HCT116 (cell line): ENCODE measurements around the gene APOBEC3F. TPM values are rescaled to one million over a fixed set of nuclear protein-coding genes. Genes with fewer than 3 reads are reported as not detected.
A peak's percentile ranks its signal among the peaks of the same experiment; 100 is the strongest.

ENCODE experiments used
- ATAC-seq: fragments of 200-7000 bp; cut with Tn5 transposase; 2 replicates; pipeline ENCODE4 v1.9.1; 2020; ENCODE audit warnings: mild to moderate bottlenecking, moderate library complexity
- BruUV-seq: library from RNA; stranded (reverse); fragments of 400-500 nt; replicated peaks from 2 replicates; lab custom pipeline; 2021; lab: Mats Ljungman, UMichigan
- CTCF ChIA-PET: fragments of 300-600 bp; sonication (Branson Sonifier 250); formaldehyde crosslinking; loops from one replicate; lab custom pipeline; 2021; ENCODE audit warnings: antibody characterized with exemption; lab: Charles Lee
- POLR2A ChIA-PET: fragments of 300-600, 350-600 bp; sonication (Branson Sonifier 250); formaldehyde crosslinking; loops from one replicate; lab custom pipeline; 2021; ENCODE audit warnings: antibody characterized with exemption; lab: Charles Lee
- RAD21 ChIA-PET, 2 experiments: fragments of 300-600 bp; sonication (Branson Sonifier 250); formaldehyde crosslinking; loops; one replicate each; lab custom pipeline; 2023; ENCODE audit warnings: low total read pairs in 2 of 2; ENCODE audit not compliant: uncharacterized antibody in 2 of 2, unreplicated experiment in 2 of 2, low non-redundant PET in 1 of 2; lab: Charles Lee
- DNase-seq: peaks from one replicate; pipeline ENCODE4 v3.0.0-alpha.2; 2010; ENCODE audit warnings: low read depth, low spot score
- H2AFZ ChIP-seq: fragments of 200-600 bp; shearing (Covaris generic), sonication (generic); 2 replicates; pipeline ENCODE4 v1.6.1; 2017; ENCODE audit warnings: low read depth, mixed run types, mixed read lengths, antibody characterized with exemption, low read length; ENCODE audit not compliant: poor library complexity, severe bottlenecking
- H3K27ac ChIP-seq: 2 replicates; pipeline ENCODE4 v1.5.1; 2012; ENCODE audit warnings: low read depth, low read length
- H3K27me3 ChIP-seq: fragments of 200-600 bp; sonication (generic); 2 replicates; pipeline ENCODE4 v1.6.1; 2016; ENCODE audit warnings: mixed run types, low read length, mixed read lengths; ENCODE audit not compliant: insufficient read depth
- H3K36me3 ChIP-seq, 2 experiments: fragments of 200-500 bp in 1 of 2; fragments of 200-600 bp in 1 of 2; sonication (Bioruptor generic) in 1 of 2; sonication (generic) in 1 of 2; 2 replicates each; pipeline versions ENCODE4 v1.5.1 to v1.6.1; 2014 to 2016; ENCODE audit warnings: low read length in 2 of 2, inconsistent platforms in 1 of 2, mixed read lengths in 1 of 2, mixed run types in 1 of 2; ENCODE audit not compliant: insufficient read depth in 2 of 2, control insufficient read depth in 1 of 2
- H3K4me1 ChIP-seq, 2 experiments: fragments of 200-600 bp in 1 of 2; sonication (generic) in 1 of 2; 2 replicates each; pipeline versions ENCODE4 v1.5.1 to v1.6.1; 2012 to 2017; ENCODE audit warnings: low read length in 2 of 2, inconsistent platforms in 1 of 2, mild to moderate bottlenecking in 1 of 2, mixed read lengths in 1 of 2, mixed run types in 1 of 2, moderate library complexity in 1 of 2; ENCODE audit not compliant: insufficient read depth in 2 of 2, control insufficient read depth in 1 of 2
- H3K4me2 ChIP-seq: fragments of 200-600 bp; sonication (generic); 2 replicates; pipeline ENCODE4 v1.6.1; 2017; ENCODE audit warnings: mixed run types, low read length, mixed read lengths
- H3K4me3 ChIP-seq, 2 experiments: fragments of 200-600 bp in 1 of 2; sonication (generic) in 1 of 2; replicated peaks in 1 of 2; 2 replicates each; pipeline ENCODE4 v1.5.1; 2011 to 2016; ENCODE audit warnings: low read length in 2 of 2, control low read depth in 1 of 2, low read depth in 1 of 2, mild to moderate bottlenecking in 1 of 2, mixed read lengths in 1 of 2, mixed run types in 1 of 2
- H3K79me2 ChIP-seq: fragments of 200-600 bp; sonication (generic); 2 replicates; pipeline ENCODE4 v1.6.1; 2017; ENCODE audit warnings: mild to moderate bottlenecking, mixed run types, low read length, moderate library complexity, mixed read lengths; ENCODE audit not compliant: insufficient read depth
- H3K9ac ChIP-seq: fragments of 200-600 bp; sonication (generic); 2 replicates; pipeline ENCODE4 v1.6.1; 2016; ENCODE audit warnings: low read length, mixed read lengths
- H3K9me2 ChIP-seq: fragments of 200-600 bp; sonication (generic), shearing (Covaris generic); 2 replicates; pipeline ENCODE4 v1.6.1; 2017; ENCODE audit warnings: mixed run types, mild to moderate bottlenecking, moderate library complexity; ENCODE audit not compliant: insufficient read depth
- H3K9me3 ChIP-seq, 2 experiments: fragments of 200-500 bp in 1 of 2; fragments of 200-600 bp in 1 of 2; sonication (Bioruptor generic) in 1 of 2; sonication (generic) in 1 of 2; 2 replicates each; pipeline ENCODE4 v1.6.1; 2014 to 2017; ENCODE audit warnings: low read length in 2 of 2, mixed read lengths in 2 of 2, inconsistent platforms in 1 of 2, low read depth in 1 of 2, mild to moderate bottlenecking in 1 of 2, mixed run types in 1 of 2, moderate library complexity in 1 of 2; ENCODE audit not compliant: control insufficient read depth in 1 of 2, insufficient read depth in 1 of 2
- H4K20me1 ChIP-seq: fragments of 200-600 bp; sonication (generic), shearing (Covaris generic); 2 replicates; pipeline ENCODE4 v1.6.1; 2017; ENCODE audit warnings: mixed run types, mild to moderate bottlenecking, moderate library complexity; ENCODE audit not compliant: insufficient read depth
- CBX3 ChIP-seq: IDR thresholded peaks from 2 replicates; pipeline ENCODE4 v1.6.1; 2012; ENCODE audit warnings: low read depth
- CEBPB ChIP-seq: IDR thresholded peaks from 2 replicates; pipeline ENCODE4 v1.6.1; 2012; ENCODE audit warnings: low read depth
- CTCF ChIP-seq, 3 experiments: fragments of 200-600 bp in 1 of 3; sonication (generic) in 1 of 3; IDR thresholded peaks in 2 of 3; conservative IDR thresholded peaks in 1 of 3; 2 replicates each; pipeline ENCODE4 v1.5.1; 2012 to 2017; ENCODE audit warnings: low read depth in 2 of 3, low read length in 2 of 3, antibody characterized with exemption in 1 of 3, borderline replicate concordance in 1 of 3, control low read depth in 1 of 3, mild to moderate bottlenecking in 1 of 3, mixed read lengths in 1 of 3, mixed run types in 1 of 3, moderate library complexity in 1 of 3; ENCODE audit not compliant: insufficient read depth in 1 of 3
- EGR1 ChIP-seq: IDR thresholded peaks from 2 replicates; pipeline ENCODE4 v1.6.1; 2012; ENCODE audit warnings: low read depth
- EZH2 ChIP-seq: fragments of 200-600 bp; sonication (generic); IDR thresholded peaks from 2 replicates; pipeline ENCODE4 v1.6.1; 2017; ENCODE audit warnings: antibody characterized with exemption, mixed run types
- EZH2phosphoT487 ChIP-seq: fragments of 200-600 bp; IDR thresholded peaks from 2 replicates; pipeline ENCODE4 v1.6.1; 2018; ENCODE audit warnings: antibody characterized with exemption, borderline replicate concordance
- FOSL1 ChIP-seq: IDR thresholded peaks from 2 replicates; pipeline ENCODE4 v1.6.1; 2012; ENCODE audit warnings: low read depth
- POLR2AphosphoS5 ChIP-seq: IDR thresholded peaks from 2 replicates; pipeline ENCODE4 v1.6.1; 2011; ENCODE audit warnings: mild to moderate bottlenecking, low read depth, low read length, moderate library complexity
- REST ChIP-seq: IDR thresholded peaks from 2 replicates; pipeline ENCODE4 v1.6.1; 2012; ENCODE audit warnings: low read depth
- SIN3A ChIP-seq: IDR thresholded peaks from 2 replicates; pipeline ENCODE4 v1.6.1; 2012; ENCODE audit warnings: low read depth
- SP1 ChIP-seq: IDR thresholded peaks from 2 replicates; pipeline ENCODE4 v1.6.1; 2012; ENCODE audit warnings: low read depth
- SRF ChIP-seq: IDR thresholded peaks from 2 replicates; pipeline ENCODE4 v1.6.1; 2012; ENCODE audit warnings: low read depth
- TCF7L2 ChIP-seq: IDR thresholded peaks from 2 replicates; pipeline ENCODE4 v1.7.0; 2011; ENCODE audit warnings: borderline replicate concordance, inconsistent platforms; ENCODE audit not compliant: insufficient read depth, insufficient read length; ENCODE audit errors: extremely low read depth
- ZFX ChIP-seq: fragments of 450-650 bp; IDR thresholded peaks from 2 replicates; pipeline ENCODE4 v1.6.1; 2017
- intact Hi-C: fragments of 100-400 bp; cut with micrococcal nuclease; formaldehyde crosslinking; loops from 2 replicates; pipeline ENCODE4 v1.10.0; 2022
- total RNA-seq: library from RNA; stranded (reverse); gene quantifications from one replicate; pipeline ENCODE4 v1.2.1, GENCODE V29; 2021; ENCODE audit not compliant: unreplicated experiment
- TF ChIP-seq, protein P1 (sequence below): IDR thresholded peaks from 2 replicates; pipeline ENCODE4 v1.6.1; 2012

The APOBEC3F gene
- total RNA-seq, 1 experiment from 2014 or later: 11.1 TPM

DNA sequence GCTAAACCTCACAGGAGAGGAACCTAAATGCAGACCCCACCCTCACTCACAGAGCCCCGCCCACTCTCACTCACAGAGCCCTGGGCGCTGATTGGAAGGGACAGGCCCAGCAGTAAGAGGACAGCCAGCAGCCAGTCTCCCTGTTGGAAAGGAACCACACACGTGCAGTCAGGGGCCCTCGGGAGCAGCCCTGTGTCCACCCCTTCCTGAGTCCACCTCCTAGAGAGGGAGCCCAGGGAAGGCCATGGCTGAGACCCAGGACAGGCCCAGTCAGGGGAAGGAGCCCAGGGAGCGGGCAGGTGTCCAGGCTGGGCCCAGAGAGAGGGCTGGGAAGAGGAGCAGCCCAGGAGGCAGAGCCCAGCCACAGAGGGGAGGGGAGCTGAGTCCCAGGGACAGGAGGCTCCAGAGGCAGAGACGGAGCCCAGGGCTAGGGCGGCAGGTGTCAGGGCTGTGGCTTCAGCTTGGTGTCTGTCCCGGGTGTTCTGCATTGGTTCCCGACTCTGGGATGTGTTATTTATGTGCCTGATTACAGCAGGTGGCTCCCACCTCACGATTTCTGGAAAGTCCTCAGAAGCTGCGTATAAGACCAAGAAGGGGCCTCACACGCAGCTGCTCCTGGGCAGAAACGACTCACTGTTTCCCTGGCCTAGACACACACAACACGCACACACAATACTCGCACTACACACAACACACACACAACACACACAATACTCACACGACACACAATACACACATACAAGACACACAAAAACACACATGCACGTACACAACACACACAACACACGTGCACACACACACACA is 47.4 kb downstream of the APOBEC3F start:
- Histone ChIP-seq H4K20me1 (no peaks in the 10 kb centered on the region), H3K4me2 (no peak overlapping the region), H3K27ac (no peak overlapping the region), H3K9ac (no peak overlapping the region), H3K36me3 (no peaks in the 10 kb centered on the region), H3K4me3 (no peak overlapping the region), H3K9me3 (no peaks in the 10 kb centered on the region), H3K79me2 (no peaks in the 10 kb centered on the region), H2AFZ (no peak overlapping the region), H3K9me2 (no peaks in the 10 kb centered on the region), H3K4me1 (peaks cover 0 to 6% of the 10 kb centered on the region in 2 experiments; a peak in 1 of 4 replicates), H3K27me3 (no peaks in the 10 kb centered on the region)
- TF ChIP-seq SRF (no peak), REST (no peak), CEBPB (no peak), SP1 (no peak), FOSL1 (no peak), CBX3 (no peak), EZH2 (no peak), SIN3A (no peak), ZFX (no peak), CTCF (IDR thresholded peaks at IDR 0.05 in 2 of 3, conservative IDR thresholded peaks at IDR 0.05 in 1 of 3; ENCODE audit: borderline replicate concordance in 1 of 3, insufficient read depth in 1 of 3, low read depth in 2 of 3, low read length in 2 of 3) (no peak), EZH2phosphoT487 (no peak), EGR1 (no peak), POLR2AphosphoS5 (no peak), TCF7L2 (no peak)
- TF ChIP-seq, protein P1, sequence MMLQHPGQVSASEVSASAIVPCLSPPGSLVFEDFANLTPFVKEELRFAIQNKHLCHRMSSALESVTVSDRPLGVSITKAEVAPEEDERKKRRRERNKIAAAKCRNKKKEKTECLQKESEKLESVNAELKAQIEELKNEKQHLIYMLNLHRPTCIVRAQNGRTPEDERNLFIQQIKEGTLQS: no peak
- no TSS peak for BruUV-seq
- ATAC-seq (peak; percentile 82), DNase-seq (no peak)
- intact Hi-C loops: no loop called here
- RAD21 ChIA-PET: no interaction called here
- CTCF ChIA-PET: no interaction called here
- POLR2A ChIA-PET: no interaction called here
